Fibroblast of villous mesenchyme (primary cell): ENCODE measurements around the gene LYRM4. TPM values are rescaled to one million over a fixed set of nuclear protein-coding genes. Genes with fewer than 3 reads are reported as not detected.

Experiments
- DNase-seq: peaks from one replicate; pipeline ENCODE4 v3.0.0-alpha.2; 2010; ENCODE audit warnings: low read depth
- H3K4me3 ChIP-seq: 2 replicates; pipeline ENCODE4 v1.5.1; 2011; ENCODE audit warnings: low read depth, mild to moderate bottlenecking, low read length
- total RNA-seq: library from RNA; depleted of rRNA; stranded (reverse); fragments of >200 nt; gene quantifications from 2 replicates; pipeline ENCODE4 v1.2.3, GENCODE V29; 2012
- TF ChIP-seq, protein P1 (sequence below): IDR thresholded peaks from 2 replicates; pipeline ENCODE4 v1.5.1; 2012; ENCODE audit warnings: low read depth, mild to moderate bottlenecking, low read length; ENCODE audit not compliant: insufficient read depth

The LYRM4 gene
- total RNA-seq, 1 donor: 13.4 TPM

- no peak overlapping the region for H3K4me3 ChIP-seq
- TF ChIP-seq, protein P1, sequence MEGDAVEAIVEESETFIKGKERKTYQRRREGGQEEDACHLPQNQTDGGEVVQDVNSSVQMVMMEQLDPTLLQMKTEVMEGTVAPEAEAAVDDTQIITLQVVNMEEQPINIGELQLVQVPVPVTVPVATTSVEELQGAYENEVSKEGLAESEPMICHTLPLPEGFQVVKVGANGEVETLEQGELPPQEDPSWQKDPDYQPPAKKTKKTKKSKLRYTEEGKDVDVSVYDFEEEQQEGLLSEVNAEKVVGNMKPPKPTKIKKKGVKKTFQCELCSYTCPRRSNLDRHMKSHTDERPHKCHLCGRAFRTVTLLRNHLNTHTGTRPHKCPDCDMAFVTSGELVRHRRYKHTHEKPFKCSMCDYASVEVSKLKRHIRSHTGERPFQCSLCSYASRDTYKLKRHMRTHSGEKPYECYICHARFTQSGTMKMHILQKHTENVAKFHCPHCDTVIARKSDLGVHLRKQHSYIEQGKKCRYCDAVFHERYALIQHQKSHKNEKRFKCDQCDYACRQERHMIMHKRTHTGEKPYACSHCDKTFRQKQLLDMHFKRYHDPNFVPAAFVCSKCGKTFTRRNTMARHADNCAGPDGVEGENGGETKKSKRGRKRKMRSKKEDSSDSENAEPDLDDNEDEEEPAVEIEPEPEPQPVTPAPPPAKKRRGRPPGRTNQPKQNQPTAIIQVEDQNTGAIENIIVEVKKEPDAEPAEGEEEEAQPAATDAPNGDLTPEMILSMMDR: no peak
Observed at GRCh38 chr6:5211492-5211891, 49.3 kb downstream of the LYRM4 start.

GRCh38 chr6:5208471-5208971, 52.2 kb downstream of the LYRM4 start:
- TF ChIP-seq, protein P1: no peak
- DNase-seq: peak; percentile 37
- no peak overlapping the region for H3K4me3 ChIP-seq

More at GRCh38 chr6:5211492-5211891, 49.3 kb downstream of the LYRM4 start:
- DNase-seq: no peak

DNA sequence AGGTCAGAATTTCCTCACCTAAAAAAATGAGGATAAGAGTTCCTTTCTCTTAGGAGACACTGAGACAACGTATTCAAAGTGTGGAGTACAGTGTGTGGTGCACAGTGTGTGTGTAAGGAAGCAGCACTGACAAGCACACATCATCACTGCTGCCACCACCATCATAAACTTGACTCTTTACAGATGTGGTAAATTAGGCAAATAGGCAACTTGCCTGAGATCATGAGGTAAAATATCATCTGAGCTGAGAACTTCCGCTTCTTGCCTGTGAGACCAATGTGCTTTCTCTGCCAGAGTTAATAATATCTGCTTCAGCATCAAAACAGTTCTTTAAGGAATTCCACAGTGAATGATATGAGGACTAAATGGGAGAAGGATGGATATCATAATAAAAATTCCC, 52.7 kb downstream of the LYRM4 start:
- DNase-seq: peak; percentile 78
- TF ChIP-seq, protein P1: no peak
- H3K4me3 ChIP-seq: no peak overlapping the region

GRCh38 chr6:5206920-5207561, 53.7 kb downstream of the LYRM4 start:
- no peak for DNase-seq
- TF ChIP-seq, protein P1: no peak
- H3K4me3 ChIP-seq: no peak overlapping the region

GRCh38 chr6:5205877-5206850, 54.6 kb downstream of the LYRM4 start:
- DNase-seq: peak; percentile 86
- H3K4me3 ChIP-seq: no peak overlapping the region

GRCh38 chr6:5205035-5205507, 55.7 kb downstream of the LYRM4 start:
- no peak overlapping the region for H3K4me3 ChIP-seq
- TF ChIP-seq, protein P1: no peak
- DNase-seq: no peak

More at GRCh38 chr6:5205877-5206850, 54.6 kb downstream of the LYRM4 start:
- TF ChIP-seq, protein P1: no peak
